ENCODE data around the gene MANSC1.
A peak's percentile ranks its signal among the peaks of the same experiment; 100 is the strongest.
"Not testable (repeated sequence)": the region's sequence is repeated elsewhere in the genome, so short reads cannot be mapped to it uniquely, and the experiment has no call there.

Gene MANSC1

DNA sequence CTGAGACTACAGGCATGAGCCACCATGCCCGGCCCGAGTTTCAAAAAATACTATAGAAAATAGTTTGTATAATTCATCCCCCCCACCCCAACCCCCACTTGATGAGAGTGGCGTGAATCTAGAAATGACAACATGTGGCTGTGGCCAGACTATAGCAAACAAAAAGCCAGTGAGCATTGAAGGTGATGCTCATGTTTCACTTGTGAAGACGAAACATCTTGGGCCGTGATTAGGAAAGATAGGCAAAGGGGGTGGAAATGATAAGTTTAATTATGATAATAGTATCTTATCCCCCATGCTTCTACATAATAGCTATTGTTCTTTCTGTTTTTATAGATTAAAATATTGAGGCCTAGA, 15.4 kb upstream of the MANSC1 start:
- no peak for DNase-seq

GRCh38 chr12:12364787-12365445, 14.9 kb upstream of the MANSC1 start:
- no peak for DNase-seq

GRCh38 chr12:12358528-12358927, 8.5 kb upstream of the MANSC1 start:
- DNase-seq: no peak

DNA sequence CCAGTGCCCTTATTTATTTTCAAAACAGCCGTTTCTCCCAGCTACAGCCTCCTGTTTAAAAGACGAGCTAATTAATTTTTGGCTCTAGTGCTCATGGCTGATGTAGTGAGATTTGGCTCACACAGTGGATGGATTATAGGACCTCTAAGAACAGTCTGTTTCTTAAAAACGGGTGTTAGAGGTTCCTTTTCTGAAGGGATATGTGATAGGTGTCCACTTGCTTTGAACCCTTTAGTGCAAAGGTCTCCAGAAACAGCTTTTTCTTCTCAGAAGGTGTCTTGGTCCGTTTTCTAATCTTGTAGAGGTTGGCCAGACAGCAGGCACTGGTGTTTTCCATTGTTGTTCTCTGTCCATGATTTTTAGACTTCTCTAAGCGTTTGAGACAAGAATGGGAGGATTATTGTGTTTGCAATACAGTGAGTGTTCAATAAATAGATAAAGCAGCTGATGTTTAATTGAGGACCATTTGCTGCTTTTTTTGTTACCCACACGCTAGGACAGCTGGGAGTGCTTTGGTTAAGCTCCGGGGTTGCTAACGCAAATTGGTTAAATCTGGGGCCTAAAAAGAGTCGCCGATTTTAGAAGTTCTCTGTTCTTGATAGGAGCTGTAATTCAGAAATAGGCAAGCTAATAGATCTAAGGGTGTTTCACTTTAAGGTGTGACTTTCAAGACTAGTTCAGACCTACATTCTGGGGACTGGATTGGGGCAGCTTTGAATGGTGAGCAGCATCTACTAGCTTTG, 7.8 kb upstream of the MANSC1 start:
- DNase-seq: peak; percentile 37

DNA sequence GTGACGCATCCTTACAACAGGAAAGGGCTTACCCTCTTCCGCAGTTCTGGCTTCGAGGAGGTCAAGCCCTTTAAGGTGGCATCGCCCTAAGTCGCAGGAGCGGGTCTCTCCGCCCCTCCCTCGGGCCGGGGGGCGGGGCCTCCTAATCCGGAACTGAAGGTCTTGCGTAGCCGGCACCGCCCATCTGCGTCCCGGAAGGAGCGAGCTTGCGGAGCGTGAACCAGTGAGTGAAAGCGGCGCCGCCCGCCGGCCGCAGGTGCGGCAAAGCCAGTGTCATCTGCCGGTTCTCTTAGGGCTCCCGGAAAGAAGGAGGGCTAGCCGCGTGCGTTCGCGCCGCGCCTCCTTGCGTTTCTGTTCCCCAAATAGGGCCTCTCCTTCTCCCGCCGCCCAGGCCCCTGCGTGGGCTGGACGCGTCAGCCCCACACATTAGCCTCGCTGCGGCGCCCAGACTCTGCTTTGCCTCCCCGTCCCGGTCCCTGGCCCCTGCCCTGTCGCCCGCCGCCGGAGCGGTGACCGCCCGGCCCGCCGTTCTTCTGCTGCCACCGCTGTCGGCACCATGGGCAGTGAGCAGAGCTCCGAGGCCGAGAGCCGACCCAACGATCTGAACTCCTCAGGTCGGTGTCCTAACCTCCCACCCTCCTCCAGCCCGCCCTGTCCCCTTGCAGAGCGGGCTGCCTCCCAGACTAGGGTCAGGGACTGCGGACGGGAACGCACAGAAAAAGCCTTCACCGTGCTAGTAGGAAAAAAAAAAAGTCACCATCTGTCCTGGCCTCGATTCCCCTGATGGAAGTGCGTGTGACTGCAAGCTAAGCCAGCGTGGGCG, 7.1 kb upstream of the MANSC1 start, which contains the start of gene BORCS5:
Gene BORCS5 (plus strand): TSS at position 183 of the 823 bp plus-strand sequence. CDS start 374 bp downstream, at position 557.
- peak; percentile 100 for DNase-seq

DNA sequence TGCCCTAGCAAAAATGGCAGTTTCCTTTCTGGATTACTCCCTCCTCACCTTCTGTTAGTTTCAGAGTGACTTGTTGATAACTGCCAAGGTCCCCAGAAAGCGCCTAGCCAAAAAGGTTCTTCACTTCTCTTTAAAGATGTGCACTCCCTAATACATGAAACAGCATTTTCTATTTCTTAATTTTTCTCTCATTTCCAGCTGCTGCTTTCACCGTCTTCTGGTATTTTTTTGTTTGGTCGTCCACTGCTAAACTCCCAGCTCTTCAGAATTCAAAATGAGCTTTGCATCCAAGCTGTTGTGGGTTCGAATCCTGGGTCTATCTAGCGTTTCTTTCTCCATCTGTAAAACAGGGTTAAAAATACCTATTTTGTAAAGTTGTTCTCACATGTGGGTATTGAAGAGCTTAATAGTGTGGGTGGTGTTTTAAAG, 6.4 kb upstream of the MANSC1 start:
- peak; percentile 46 for DNase-seq

- DNase-seq: no peak
Observed at GRCh38 chr12:12353807-12354206, 3.8 kb upstream of the MANSC1 start.

DNA sequence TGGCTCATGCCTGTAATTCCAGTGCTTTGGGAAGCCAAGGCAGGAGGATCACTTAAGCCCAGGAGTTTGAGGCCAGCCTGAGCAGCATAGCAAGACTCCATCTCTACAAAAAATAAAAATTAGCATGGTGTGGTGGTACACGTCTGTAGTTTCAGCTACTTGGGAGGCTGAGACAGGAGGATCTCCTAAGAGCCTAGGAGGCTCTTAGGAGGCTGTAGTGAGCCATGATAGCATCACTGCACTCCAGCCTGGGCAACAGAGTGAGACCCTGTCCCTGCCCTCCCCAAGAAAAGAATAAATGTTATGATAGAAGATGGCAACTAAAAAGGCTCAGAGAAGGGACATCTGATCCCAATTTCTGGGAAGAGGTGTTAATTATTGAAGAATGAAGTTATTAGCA, 3.2 kb upstream of the MANSC1 start:
- no peak for DNase-seq

DNA sequence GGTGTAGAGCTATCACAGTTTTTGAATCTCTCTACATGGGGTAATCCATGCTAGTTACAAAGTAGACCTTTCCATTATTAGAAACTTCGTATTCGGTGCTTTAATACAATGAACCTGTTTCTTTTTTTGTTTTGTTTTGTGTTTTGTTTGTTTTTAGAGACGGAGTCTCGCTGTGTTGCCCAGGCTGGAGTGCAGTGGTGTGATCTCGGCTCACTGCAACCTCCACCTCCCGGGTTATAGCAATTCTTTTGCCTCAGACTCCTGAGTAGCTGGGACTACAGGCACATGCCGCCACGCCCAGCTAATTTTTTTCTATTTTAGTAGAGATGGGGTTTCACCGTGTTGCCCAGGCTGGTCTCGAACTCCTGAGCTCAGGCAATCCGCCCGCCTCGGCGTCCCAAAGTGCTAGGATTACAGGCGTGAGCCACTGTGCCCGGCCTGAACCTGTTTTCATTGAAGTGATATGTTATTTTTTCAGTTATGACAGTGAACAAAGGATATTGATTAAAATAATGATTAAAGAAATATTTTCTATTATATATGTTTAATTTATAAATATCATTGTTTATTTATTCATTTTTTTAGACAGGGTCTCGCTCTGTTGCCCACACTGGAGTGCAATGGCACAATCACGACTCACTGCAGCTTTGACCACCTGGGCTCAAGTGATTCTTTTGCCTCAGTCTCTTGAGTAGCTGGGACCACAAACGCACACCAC, 1.6 kb upstream of the MANSC1 start:
- DNase-seq: not testable (repeated sequence)

GRCh38 chr12:12350868-12351463, 924 bp upstream of the MANSC1 start:
- DNase-seq: no peak

- no peak for DNase-seq
Observed at GRCh38 chr12:12338527-12339168, 11.4 kb downstream of the MANSC1 start.

DNA sequence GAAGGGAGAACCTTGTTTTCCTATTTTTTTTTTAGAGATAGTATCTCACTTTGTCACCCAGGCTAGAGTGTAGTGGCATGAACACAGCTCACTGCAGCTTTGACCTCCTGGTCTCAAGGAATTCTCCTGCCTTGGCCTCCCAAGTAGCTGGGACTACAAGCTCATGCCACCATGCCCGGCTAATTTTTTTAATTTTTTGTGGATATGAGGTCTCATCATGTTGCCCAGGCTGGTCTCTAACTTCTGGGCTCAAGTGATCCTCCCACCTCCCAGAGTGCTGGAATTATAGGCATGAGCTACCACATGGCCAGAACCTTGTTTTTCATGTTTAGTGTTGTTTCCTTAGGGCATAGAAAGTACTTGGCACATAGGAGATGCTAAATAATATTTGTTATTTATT, 13.5 kb downstream of the MANSC1 start:
- DNase-seq: no peak

DNA sequence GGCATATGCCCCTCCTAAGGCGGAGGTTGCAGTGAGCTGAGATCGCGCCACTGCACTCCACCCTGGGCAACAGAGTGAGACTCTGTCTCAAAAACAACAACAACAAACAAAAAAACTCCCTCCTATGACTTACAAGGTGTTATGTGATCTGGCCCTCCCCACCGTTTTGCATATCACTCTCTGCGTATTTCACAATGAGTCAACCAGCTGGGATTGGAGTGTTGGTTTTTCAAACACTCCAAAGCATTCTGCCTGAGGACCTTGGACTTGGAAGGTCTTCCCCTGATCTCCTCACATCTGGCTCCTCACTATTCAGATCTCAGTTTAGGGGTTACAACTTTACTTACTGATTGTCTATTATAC, 14.0 kb downstream of the MANSC1 start:
- peak; percentile 31 for DNase-seq

DNA sequence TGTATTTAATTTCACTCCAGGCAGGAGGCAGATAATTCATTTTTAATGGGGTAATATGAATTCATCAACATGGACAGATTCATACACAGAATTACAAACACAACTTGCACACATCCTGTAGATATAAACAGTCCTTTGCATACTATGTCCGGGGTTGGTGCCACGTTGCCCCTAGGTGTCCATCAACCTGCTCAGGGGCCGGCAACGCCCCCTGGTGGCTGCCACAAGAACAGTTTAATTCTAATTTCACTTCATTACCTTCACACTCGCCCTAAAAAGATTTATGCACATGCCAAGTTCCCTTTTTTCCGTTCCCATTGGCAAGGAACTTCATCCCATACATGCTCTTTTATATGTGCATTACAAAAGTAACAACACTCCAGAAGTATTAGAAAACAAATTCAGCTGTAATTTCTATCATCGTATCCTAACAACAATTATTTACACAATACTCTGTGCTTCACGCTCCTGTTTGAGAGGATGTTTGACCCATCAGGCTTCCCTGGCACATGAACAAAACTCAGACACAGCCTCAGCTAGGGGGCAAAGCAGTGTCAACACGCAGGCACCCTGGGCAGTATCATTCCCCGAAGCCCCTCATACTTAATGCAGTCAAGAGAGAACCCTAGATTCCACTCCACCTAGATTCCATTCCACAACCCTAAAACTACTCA, 15.5 kb downstream of the MANSC1 start:
- DNase-seq: peak; percentile 74

- no peak for DNase-seq
Observed at GRCh38 chr12:12333407-12334366, 16.4 kb downstream of the MANSC1 start.

DNA sequence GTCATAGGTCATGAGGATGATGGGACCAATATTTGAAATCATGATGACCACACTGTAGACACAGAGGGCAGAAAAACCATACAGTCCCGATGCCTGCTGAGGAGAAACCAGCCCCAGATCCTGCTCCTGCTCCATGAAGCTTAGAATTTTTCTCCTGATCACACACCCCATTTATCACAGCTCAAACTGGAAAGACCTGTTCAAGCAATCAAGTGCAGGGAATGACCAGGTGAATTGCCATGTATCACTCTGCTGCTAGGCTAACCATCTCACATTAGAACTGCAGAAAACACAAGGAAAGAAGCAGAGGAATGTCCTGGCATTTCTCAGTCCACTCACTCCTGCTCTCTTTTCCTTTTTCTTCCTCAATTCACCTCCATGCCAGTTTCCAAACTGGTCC, 18.1 kb downstream of the MANSC1 start:
- no peak for DNase-seq

GRCh38 chr12:12331244-12331771, 18.7 kb downstream of the MANSC1 start:
- DNase-seq: no peak

- DNase-seq: peak; percentile 64
Observed at GRCh38 chr12:12327802-12328201, 22.2 kb downstream of the MANSC1 start.

GRCh38 chr12:12326262-12326661, 23.8 kb downstream of the MANSC1 start:
- DNase-seq: no peak

- no peak for DNase-seq
Observed at GRCh38 chr12:12323591-12323990, 26.5 kb downstream of the MANSC1 start.
